GM19351 (cell line): ENCODE data around the gene BTBD2.

ENCODE experiments used
- ATAC-seq: cut with Tn5 transposase; IDR thresholded peaks from one replicate; pipeline ENCODE4 v1.9.1; 2021; ENCODE audit warnings: mild to moderate bottlenecking, moderate library complexity; ENCODE audit not compliant: unreplicated experiment

Gene BTBD2

DNA sequence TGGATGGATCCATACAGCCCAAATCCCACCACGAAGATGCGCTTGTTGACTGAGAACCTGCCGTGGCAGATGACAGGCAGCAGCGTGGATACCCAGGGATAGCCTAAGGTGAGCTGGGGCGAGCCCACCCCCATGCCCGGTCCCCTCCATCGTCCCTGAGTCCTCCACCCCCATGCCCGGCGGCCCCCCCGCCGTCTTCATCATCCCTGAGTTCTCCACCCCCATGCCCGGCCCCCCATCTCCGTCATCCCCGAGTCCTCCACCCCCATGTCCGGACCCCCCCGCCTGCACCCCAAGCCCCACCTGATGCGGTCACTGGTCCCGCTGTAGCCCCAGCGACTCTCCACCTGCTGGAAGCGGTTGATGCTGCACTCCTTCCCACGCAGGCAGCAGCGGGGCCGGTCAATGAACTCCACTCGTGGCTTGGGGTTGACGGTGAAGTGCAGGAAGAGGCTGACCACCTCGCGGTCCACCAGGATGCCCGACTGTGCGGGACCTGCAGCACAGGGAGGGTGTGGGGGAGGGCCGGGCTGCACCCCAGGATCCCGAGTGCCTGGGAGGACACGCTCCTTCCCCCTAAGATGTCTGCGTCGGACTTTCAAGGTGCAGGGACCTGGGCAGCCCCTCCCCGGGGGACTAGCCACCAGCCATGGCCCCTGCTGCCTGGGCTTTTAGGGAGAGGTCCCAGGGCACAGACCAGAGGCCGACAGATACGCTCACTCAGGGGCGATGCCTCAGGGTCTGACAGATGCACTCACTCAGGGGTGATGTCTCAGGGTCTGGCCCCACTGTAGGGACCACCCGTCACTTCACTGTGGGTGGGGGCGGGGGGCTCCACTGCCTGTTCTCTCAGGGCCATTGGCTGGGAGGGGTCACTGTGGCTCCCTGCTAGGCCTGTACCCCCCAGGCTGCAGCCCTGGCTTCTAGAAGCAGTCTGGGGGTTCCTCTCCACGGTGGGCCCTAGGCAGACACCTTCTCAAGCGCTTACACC, 28.0 kb downstream of the BTBD2 start:
- ATAC-seq: no peak

DNA sequence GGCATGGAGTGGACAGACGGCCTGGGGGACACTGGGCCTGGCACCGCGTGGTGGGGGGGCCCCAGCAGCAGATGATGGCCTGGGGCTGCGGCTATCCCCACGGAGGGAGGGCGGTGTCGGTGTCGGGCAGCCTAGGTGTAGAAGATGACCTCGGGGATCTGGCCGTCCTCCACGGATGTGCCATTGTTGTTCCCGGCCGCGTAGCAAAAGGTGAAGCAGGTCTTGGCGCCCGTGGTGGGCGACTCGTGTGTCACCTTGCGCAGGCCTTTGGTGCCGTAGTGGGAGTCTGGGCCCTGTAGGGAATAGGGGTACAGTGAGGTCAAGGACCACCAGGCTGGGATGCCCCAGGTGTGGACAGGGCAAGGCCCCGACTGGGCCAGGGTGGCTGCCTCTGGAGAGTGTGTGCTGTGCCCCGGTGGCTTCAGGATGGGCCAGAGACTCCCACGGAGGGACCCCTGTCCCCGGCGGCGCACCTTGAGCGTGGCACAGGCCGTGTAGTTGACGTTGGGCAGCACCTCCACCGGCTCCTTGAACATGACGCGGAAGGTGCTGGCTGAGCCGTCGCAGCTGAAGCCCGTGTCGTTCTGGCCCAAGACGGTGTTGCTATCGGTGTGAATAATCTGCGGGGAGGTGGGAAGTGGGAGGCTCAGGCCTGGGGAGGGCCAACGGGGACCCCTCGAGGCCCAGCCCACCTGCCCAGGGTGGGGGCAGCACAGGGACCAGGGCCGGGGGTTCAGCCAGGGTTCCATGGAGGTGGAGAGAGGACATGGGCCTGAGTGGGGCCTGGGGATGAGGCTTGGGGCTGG, 29.0 kb downstream of the BTBD2 start:
- ATAC-seq: no peak

DNA sequence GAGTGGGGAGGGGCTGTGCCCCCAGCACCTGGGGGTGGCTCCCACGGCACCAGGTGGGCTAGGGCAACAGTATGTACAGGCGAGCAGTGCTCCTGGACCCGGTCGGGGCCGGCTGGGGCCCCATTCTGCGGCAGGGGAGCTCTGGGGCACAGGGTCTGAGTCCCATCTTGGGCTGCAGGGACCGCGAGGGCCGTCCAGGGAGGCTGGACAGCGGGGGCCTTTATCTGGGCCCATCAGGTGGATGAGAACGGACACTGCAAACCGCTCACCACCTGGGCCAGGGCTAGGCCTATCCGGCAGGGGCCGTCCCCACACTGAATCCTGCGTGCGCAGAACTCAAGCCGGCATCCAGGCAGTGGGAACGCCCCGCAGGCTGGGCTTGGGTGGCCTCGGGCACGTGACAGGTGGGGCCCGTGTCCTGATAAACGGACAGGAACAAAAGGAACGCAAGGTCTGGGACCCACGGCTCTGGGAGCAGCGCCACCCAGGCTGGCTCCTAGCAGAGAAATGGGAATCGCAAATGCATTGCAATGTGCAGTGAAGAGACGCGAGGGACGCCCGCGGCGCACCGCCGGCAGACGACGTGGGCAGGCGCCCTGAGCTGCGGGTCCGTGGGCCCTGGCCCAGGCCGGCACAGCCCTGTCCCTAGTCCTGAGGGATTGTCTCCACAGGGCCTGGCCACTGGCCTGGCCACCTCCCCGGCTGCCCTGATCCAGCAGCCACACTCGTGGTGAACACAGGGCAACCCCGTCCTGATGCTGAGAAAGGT, 29.7 kb downstream of the BTBD2 start:
- ATAC-seq: no peak

DNA sequence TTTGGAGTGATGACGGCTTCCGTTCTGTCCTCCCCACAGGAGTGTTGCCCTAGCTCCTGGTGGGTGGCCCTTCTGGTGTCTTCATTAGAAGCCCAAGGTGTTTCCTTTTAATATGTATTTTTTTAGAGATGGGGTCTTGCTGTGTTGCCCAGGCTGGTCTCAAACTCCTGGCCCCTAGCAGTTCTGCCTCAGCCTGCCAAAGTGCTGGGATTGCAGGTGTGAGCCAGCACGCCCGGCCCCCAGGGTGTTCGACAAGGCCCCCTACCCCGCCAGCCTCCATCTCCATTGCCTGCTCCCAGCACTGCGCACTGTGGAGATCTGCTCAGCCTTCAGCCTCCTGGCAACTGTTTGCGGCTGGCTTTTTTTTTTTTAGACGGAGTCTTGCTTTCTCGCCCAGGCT, 31.2 kb downstream of the BTBD2 start:
- ATAC-seq: no peak

DNA sequence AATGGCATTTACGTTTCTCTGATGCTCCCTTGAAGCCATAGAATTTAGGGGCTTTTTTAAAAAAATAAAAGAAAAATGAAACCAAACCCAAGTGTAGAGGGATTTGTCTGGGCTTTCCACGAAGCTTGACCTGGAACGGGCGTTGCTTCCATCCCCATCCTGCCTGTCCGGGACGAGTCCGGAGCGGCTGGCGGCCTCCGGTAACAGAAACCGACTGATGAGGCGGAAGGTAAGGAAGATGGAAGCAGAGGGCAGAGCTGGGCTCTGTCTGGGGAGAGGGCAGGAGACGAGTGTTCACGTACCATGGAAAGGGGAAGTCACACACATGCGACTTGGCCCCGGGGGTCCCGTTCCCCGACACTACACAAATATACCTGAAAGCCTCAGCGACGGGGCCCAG, 34.3 kb downstream of the BTBD2 start:
- no peak for ATAC-seq

DNA sequence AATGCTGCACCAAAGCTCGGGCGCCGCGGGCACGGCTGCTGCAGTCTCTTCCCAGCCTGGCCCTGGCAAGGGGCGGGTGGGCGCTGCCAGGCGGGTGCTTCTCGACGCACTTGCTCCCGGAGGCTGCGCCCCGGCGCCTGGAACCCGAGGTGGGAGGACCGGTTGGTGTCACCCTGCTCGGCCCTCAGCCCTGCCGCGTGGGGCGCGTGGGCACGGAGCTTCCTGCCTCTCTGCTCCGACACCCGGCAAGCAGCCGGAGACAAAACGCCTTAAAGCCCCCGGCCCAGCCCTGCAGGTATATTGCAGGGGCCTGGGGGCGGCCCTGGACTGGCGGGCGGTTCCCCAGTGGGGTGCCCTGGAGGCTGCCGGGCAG, 34.7 kb downstream of the BTBD2 start:
- no peak for ATAC-seq

DNA sequence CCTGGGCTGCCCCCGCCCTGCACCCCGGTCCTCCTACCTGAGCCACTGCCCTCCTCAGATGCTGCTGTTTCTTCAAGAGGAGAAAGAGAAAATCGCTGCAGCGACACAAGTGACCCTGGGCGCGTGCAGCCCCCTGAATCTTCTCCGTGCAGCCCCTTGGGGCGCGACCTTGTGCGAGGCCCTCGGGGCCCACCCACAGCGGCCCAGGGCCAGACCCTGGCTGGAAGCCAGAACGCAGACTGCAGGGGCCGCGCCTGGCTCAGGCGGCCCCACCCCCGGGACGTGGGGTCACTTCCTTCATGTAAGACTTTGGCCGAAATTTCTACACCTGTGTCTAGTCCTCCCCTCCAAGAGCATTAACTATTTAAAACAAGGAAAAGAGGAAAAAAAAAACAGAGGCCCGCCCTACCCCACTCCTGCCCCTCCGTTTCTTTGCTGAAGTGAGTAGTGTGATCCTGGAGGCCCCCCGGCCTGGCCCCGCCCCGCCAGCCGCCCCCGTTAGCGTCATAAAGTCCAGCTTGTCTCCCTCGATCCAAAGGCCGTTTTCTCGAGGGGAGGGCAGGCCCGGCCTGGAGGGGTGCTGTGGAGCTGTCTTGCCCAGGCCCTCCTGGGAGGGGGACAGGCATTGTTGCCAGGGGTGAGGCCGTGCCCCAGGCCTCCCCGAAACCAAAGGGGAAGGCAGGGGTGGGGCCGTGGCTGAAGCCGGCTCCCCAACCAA, 35.3 kb downstream of the BTBD2 start:
- ATAC-seq: no peak

DNA sequence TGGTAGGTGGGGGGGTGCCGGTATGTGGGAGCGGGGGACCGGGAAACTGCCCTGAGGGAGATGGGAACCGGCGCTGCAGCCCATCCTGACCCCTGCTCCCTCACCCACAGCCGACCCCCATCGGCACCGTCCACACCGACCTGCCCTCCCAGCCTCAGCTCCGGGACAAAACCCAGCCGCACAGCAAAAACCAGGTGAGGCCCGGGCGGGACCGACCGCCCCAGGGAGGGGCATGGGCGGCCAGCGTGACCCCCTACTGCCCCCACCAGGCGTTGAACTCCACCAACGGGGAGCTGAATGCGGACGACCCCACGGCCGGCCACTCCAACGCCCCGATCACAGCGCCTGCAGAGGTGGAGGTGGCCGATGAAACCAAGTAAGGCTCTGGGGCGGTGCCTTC, 35.9 kb downstream of the BTBD2 start:
- no peak for ATAC-seq

DNA sequence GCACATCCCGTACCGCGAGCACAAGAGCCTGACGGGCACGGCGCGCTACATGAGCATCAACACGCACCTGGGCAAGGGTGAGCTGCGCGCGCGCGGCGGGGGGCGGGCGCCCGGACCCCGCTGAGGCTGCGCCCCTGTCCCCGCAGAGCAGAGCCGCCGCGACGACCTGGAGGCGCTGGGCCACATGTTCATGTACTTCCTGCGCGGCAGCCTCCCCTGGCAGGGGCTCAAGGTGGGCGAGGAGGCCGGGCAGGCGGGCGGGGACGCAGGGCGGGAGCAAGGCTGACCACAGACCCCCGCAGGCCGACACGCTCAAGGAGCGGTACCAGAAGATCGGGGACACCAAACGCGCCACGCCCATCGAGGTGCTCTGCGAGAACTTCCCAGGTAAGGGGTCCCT, 36.5 kb downstream of the BTBD2 start:
- ATAC-seq: no peak

DNA sequence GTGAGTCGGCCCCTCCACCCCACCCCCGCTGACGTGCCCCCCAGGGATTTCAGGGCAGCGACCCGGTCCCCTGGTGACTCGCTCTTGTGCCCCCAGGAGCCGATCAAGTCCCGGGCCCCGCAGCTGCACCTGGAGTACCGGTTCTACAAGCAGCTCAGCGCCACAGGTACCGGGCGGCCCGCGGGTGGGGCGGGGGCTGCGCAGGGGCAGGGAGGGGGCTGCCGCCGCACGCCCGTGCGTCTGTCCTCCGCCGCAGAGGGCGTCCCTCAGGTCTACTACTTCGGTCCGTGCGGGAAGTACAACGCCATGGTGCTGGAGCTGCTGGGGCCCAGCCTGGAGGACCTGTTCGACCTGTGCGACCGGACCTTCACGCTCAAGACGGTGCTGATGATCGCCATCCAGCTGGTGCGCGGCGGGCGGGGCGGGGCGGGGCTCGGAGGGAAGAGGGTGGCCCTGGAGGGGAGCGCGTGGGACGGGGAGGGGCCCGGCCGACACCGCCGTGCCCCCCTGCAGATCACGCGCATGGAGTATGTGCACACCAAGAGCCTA, 37.1 kb downstream of the BTBD2 start:
- ATAC-seq: no peak

DNA sequence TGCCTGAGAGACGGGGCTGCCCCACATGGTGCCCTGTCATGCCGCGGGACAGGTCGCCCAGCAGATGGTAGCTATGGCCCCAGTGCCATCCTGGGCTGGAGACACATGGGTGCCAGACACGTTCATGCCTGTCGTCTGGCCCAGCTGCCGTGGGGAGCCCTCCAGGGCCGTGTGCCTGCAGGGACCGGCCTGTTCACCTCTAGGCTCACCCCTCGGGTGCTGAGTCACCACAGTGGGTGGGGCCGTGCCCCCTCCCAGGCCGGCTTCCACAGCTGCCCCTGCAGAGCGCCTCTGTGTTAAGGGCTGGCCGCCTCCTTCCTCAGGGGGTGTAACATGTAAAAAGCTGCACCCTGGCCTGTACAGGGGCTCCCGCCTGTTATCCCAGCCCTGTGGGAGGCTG, 38.4 kb downstream of the BTBD2 start:
- ATAC-seq: no peak

DNA sequence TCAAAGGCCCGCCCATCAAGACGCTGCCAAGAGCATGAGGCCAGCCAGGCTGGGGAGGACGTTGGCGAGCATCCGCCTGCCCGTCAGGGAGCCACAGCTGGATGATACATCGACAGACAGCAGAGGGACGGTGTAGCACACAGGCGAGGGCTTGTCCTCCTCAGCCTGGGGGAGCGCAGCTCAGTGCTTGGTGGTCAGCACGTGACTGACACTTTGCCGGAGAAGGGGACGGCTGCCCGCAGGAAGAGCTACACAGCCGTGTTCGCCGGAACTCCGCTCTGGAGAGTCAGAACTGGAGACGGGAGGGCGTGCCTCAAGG, 40.4 kb downstream of the BTBD2 start:
- no peak for ATAC-seq

DNA sequence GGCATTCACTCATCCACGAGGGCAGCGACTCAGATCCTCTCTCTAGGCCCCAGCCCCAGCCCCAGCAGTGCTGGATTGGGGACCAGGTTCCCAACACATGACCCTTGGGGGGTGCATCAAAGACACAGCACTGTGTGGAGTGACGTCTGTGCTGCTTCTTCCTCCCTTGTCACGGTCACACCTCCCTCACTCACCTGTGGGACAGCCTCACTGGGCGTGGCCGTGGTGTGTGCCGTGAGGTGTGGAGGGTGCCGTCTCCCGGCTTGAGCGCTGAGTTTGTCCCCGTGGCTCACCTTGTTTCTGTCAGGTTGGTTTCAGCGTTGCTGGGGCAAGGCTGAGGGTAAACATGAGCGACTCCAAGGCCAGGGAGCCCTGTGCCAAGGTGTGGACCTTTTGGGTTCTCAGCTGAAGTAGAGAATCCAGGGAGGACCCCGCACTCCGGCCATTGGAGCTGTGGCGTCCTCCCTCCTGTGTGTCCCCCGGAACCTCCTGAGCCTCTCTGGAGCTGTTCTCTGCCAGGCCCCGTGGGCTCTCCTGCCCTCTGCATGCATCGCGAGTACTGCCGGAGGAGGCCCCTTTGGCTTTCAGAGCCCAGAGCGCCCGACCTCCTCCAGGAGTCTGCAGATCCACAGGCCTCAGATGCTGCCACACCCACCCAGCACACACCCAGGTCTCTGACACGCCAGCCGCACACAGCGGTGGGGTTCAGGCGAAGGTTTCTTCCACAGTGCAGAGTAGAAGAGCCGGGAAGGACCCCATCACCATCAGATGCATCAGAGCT, 40.9 kb downstream of the BTBD2 start:
- ATAC-seq: no peak

DNA sequence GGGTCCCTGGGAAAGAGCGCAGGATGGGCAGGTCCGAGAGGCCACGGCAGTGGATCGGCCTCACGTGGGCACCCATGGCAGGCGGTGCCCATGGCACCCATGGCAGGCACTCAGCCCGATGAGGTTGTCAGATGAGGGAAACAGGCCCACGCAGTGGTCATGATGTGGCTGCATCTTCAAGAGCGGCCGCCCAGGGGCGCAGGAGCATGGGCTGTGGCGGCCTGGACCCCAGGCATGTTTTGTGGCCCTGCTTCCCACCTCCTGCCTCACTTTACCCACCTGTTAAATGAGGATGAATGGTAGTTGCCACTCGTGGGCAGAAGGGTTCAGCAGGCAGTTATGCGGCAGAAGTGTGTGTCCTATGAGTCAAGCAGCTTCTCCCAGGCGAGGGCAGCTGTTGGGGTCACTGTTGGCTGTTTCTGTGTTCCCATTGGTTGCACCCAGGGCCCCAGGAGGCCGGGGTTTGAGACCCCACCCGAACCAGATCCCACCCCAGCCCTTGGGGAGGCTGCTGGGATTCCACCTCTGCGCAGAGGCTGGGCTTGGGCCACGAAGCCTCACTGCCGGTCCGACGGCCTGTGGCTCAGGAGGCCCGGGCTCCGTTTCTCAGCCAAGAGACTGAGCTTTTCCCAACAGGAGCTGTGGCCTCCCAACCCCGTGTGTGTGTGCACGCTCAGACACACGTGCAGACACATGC, 44.6 kb downstream of the BTBD2 start:
- ATAC-seq: no peak

DNA sequence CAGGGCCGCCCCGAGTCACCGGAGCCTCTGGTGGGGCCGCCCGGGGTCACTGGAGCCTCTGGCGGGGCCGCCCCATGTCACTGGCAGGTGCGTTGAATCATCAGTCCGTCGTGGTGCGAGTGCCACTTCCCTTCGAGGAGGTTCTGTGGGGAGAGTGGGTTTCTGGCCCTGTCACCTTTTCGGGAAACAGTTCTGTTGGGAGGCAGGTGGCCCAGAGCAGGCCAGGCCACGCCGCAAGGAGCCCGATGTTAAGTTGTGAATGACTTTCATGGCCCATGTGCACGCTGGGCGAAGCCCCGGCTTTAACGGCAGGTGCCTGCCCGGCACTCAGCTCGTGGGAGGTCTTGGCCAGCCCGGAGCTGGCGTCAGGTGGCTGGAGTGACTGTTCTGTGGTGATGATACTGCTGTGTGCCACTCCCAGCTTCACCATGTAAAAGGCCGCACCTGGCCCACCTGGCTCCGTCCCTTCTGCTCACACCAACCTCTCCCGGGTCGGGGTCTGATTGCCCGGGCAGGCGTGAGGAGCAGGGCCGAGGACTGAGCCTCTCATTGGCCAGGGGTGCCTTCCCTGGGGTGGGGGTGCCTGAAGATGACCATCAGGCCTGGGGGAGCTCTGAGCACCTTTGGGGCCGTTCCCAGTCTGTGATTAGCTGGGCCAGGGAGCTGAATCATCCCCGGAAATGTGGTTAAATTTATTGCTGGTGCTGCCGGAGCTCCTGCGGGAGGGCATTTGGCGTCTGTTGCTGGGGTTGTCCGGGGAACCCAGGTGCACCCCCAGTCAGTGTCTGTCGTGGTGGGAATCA, 45.3 kb downstream of the BTBD2 start:
- ATAC-seq: no peak

DNA sequence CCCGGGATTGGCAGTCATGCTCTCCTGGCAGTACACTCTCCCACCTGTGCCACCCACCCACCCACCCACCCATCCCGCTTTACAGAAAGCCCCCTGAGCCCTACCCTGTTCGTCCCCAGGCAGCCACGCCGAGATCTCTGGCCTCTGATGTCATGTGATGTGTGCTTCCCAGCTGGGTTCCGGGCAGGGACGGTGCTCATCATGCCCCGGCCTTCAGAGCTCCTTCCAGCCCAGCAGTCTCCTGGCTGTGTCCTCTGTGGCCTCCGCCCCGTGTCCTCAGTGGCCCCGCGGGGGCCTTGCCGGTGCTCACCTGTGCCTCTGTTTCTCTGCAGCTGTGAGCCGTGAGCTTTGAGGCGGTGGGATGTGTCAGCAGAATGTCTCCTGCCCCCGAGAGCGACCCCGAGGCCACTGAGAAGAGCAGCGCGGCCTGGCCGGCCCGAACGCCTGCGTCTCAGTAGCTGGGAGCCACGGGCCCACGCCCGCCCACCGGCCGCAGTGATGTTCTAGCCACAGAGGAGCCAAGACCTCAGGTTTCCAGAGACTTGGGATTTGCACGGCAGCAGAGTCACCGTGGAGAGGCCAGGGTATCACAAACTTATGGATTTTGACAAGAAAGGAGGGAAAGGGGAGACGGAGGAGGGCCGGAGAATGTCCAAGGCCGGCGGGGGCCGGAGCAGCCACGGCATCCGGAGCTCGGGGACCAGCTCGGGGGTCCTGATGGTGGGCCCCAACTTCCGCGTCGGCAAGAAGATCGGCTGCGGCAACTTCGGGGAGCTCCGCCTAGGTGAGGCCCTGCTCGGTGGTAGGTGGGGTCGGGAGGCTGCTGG, 46.1 kb downstream of the BTBD2 start:
- ATAC-seq: no peak
